ENCODE measurements around the gene XYLT1.

XYLT1 gene

GRCh38 chr16:17117906-17118577 is 352.7 kb downstream of the XYLT1 start:
- no peak for DNase-seq (ENCODE audit: low read depth in 4 of 4, low spot score in 1 of 4)

- DNase-seq (ENCODE audit: low read depth in 4 of 4, low spot score in 1 of 4) = no peak
Measured at GRCh38 chr16:17116595-17117322, 354.0 kb downstream of the XYLT1 start.

GRCh38 chr16:17109413-17109812 is 361.3 kb downstream of the XYLT1 start:
- no peak for DNase-seq (ENCODE audit: low read depth in 4 of 4, low spot score in 1 of 4)

- no peak for DNase-seq (ENCODE audit: low read depth in 4 of 4, low spot score in 1 of 4)
Measured at GRCh38 chr16:17108596-17108995, 362.2 kb downstream of the XYLT1 start.

- no peak for DNase-seq (ENCODE audit: low read depth in 4 of 4, low spot score in 1 of 4)
Measured at GRCh38 chr16:17107450-17107849, 363.3 kb downstream of the XYLT1 start.

- DNase-seq (ENCODE audit: low read depth in 4 of 4, low spot score in 1 of 4) = no peak
Measured at GRCh38 chr16:17106243-17106791, 364.4 kb downstream of the XYLT1 start.

GRCh38 chr16:17105239-17105797 is 365.4 kb downstream of the XYLT1 start:
- DNase-seq (ENCODE audit: low read depth in 4 of 4, low spot score in 1 of 4) = no peak

GRCh38 chr16:17104654-17105053 is 366.1 kb downstream of the XYLT1 start:
- DNase-seq (ENCODE audit: low read depth in 4 of 4, low spot score in 1 of 4) = no peak

- DNase-seq (ENCODE audit: low read depth in 4 of 4, low spot score in 1 of 4) = no peak
Measured at GRCh38 chr16:17103216-17103615, 367.5 kb downstream of the XYLT1 start.

- DNase-seq (ENCODE audit: low read depth in 4 of 4, low spot score in 1 of 4) = no peak
Measured at GRCh38 chr16:17101646-17102045, 369.1 kb downstream of the XYLT1 start.

GRCh38 chr16:17098685-17099084 is 372.1 kb downstream of the XYLT1 start:
- no peak for DNase-seq (ENCODE audit: low read depth in 4 of 4, low spot score in 1 of 4)

GRCh38 chr16:17084130-17084529 is 386.6 kb downstream of the XYLT1 start:
- no peak for DNase-seq (ENCODE audit: low read depth in 4 of 4, low spot score in 1 of 4)

- no peak for DNase-seq (ENCODE audit: low read depth in 4 of 4, low spot score in 1 of 4)
Measured at GRCh38 chr16:17083628-17084027, 387.1 kb downstream of the XYLT1 start.

GRCh38 chr16:17082095-17082882 is 388.5 kb downstream of the XYLT1 start:
- DNase-seq (ENCODE audit: low read depth in 4 of 4, low spot score in 1 of 4) = no peak

GRCh38 chr16:17080105-17080504 is 390.7 kb downstream of the XYLT1 start:
- no peak for DNase-seq (ENCODE audit: low read depth in 4 of 4, low spot score in 1 of 4)

- no peak for DNase-seq (ENCODE audit: low read depth in 4 of 4, low spot score in 1 of 4)
Measured at GRCh38 chr16:17078931-17079631, 391.7 kb downstream of the XYLT1 start.

GRCh38 chr16:17076818-17077498 is 393.8 kb downstream of the XYLT1 start:
- no peak for DNase-seq (ENCODE audit: low read depth in 4 of 4, low spot score in 1 of 4)

- DNase-seq (ENCODE audit: low read depth in 4 of 4, low spot score in 1 of 4) = no peak
Measured at GRCh38 chr16:17076092-17076754, 394.5 kb downstream of the XYLT1 start.

- DNase-seq (ENCODE audit: low read depth in 4 of 4, low spot score in 1 of 4) = no peak
Measured at GRCh38 chr16:17072104-17072503, 398.7 kb downstream of the XYLT1 start.
